GM12873 (cell line): ENCODE results near the gene HCRTR1.

ENCODE experiments used
- TF ChIP-seq, protein P1 (sequence below): IDR thresholded peaks from 2 replicates; pipeline ENCODE4 v1.5.1; 2012; ENCODE audit warnings: low read depth, mild to moderate bottlenecking, moderate library complexity, low read length, control low read depth; ENCODE audit not compliant: insufficient read depth; ENCODE audit errors: missing control alignments

The HCRTR1 gene

DNA sequence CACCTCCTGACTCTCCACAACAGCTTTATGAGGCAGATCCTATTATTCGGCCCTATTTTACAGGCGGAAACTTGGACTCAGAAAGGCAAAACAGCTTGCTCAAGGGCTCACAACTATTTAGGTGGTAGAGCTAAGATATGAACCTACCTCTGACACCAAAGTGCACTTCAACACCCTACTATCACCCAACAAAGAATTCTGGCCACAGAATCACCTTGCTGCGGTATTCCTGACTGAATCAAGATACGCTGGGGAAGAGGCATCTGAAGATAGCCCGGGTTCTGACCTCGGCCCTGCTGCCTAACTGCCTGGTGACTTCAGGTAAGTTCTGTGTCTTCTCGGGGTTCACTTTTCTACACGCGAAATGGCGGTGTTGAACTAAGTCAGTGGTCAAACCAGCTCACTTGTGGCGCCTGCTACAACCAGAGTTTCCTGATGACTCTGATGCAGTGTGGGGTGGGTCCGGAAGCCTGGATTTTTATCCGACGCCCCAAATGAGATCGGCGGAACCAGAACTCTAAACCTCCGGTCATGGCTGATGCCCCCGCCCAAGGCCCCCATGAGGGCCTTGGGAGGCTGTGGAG, 26.6 kb downstream of the HCRTR1 start:
- TF ChIP-seq, protein P1, sequence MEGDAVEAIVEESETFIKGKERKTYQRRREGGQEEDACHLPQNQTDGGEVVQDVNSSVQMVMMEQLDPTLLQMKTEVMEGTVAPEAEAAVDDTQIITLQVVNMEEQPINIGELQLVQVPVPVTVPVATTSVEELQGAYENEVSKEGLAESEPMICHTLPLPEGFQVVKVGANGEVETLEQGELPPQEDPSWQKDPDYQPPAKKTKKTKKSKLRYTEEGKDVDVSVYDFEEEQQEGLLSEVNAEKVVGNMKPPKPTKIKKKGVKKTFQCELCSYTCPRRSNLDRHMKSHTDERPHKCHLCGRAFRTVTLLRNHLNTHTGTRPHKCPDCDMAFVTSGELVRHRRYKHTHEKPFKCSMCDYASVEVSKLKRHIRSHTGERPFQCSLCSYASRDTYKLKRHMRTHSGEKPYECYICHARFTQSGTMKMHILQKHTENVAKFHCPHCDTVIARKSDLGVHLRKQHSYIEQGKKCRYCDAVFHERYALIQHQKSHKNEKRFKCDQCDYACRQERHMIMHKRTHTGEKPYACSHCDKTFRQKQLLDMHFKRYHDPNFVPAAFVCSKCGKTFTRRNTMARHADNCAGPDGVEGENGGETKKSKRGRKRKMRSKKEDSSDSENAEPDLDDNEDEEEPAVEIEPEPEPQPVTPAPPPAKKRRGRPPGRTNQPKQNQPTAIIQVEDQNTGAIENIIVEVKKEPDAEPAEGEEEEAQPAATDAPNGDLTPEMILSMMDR = no peak

DNA sequence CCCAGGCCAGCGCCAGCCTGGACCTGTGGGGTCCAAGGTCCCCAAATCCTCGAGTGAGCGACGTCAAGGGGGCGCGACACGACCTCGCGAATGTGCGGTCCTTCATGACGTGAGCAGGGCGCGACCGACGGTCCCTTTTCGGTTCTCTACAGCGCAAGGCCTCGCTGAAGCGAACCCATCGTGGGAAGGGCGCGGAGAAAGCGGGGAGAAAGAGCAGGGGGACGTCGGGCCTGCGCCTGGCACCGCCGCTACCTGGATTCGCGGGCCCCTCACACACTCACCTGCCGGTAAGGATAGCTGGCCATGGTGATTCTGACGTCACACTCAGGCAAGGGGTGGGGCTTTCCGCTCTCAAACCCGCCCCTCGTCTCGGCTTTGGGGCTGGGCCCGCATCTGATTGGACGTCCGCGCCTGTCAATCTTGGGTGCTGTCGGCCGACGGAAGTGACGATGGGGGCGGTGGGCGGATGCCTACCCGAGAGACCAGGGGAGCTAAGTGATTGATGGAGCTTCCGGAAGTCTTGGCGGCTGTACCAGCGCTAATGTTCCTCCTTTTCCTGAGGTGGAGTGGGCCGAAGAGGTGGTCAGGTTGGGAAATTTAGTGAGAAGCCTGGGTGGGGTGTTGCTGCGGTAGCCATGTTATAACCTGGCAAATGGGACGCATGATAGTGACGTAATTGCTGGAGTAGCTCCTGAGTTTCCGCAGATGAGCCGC, 27.2 kb downstream of the HCRTR1 start, which contains the start of gene PEF1:
TSS of gene PEF1 (minus strand) at position 317 of the 714 bp plus-strand sequence. CDS start at position 305, 12 bp downstream.
- TF ChIP-seq, protein P1 = no peak

DNA sequence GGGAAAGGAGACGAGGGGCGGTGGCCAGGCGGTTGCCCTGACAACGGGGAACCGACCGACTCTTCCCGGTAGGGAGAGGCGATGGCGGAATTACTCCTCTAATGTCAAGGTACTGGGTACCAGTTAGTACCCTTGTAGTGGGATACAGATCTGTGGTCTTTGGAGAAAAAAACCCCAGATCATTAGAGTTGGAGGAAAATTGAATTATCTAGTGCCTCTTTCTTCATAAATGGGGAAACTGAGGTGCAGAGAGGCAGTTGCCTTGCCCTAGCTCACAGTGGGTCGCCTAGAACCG, 27.7 kb downstream of the HCRTR1 start:
- TF ChIP-seq, protein P1 = no peak

DNA sequence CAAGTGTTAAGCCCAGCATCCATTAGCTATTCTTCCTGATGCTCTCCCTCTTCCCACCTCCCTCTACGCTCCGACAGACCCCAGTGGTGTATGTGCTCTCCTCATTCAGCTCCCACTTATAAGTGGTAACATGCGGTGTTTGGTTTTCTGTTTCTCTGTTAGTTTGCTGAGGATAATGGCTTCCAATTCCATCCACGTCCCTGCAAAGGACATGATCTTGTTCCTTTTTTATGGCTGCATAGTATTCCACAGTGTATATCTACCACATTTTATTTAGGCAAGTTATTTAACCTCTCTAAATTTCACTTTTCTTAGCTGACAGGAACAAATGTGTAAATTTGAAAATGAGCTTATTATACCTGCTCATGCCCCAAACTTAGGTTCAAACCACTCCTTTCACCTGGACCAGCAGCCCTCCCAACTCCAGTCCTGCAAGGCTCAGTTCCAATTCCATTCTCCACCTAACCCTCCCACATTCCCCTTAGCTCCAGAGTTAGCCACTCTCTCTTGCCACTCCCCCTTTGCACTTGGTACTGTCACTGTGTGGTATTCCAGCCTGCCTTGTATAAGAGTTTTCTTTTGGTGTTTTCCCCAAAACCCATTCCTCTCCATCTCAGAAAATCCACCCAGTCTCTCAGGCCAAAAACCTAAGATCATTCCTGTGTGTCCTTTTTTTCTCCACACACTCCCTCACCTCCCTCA, 28.9 kb downstream of the HCRTR1 start:
- TF ChIP-seq, protein P1 = no peak

GRCh38 chr1:31647106-31647505, 29.6 kb downstream of the HCRTR1 start:
- TF ChIP-seq, protein P1 = no peak

DNA sequence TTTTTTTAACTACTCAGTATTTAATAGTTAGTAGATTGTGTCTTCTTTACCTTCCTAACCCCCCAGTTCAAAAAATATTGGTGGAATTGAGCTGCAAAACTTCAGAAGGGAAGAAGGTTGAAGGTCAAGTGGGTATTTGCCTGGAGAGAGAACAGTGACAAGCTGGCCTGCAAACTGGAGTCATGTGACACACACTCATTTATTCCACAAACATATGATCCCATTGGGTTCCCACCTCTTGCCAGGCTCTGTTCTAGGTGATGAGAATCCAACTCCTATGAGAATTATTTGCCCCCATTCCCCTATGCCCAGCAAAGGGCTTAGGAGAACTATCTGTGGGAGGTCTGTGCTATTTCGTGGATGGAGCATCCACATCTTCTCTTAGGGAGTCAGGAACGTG, 30.7 kb downstream of the HCRTR1 start:
- TF ChIP-seq, protein P1 = no peak

DNA sequence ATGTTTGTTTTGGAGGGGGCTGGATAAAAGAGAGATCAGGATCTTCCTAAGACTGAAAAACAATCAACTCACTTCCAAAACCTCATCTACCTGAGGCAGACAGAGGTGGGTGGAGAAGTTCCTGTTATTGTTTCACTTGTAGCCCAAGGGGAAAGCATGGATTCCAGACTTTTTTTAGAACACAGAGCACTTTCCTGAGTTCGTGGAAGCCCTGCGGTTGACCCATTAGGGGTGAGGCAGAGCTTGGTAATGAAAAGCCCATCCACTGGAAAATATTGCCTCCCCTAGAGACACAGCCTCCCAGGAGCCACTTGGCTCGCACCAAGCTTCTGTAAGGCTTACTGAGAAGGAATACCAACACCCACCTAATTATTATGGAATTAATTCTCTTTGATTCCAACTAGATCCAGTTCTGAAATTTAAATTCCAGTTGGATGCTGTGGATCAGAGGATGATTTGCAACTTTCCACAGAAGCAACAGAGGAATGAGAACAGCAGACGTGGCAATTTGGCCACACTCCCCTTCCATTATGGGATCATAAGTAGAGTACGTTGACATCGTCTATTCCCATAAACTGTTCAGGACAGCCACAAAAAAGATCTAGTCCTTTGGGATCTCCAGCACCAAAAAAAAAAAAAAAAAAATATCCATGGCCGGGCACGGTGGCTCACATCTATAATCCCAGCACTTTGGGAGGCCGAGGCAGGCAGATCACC, 31.3 kb downstream of the HCRTR1 start:
- TF ChIP-seq, protein P1 = no peak
